GM18867 (cell line): ENCODE measurements around the gene SGK2.

Experiments used
- ATAC-seq: cut with Tn5 transposase; IDR thresholded peaks from one replicate; pipeline ENCODE4 v1.9.1; 2021; ENCODE audit warnings: mild to moderate bottlenecking, moderate library complexity; ENCODE audit not compliant: unreplicated experiment

The SGK2 gene

GRCh38 chr20:43558412-43559146 lies at the start of gene SGK2:
TSS of gene SGK2 (plus strand) at chr20:43559027. CDS start at chr20:43566496, 7,469 bp downstream.
- no peak for ATAC-seq

GRCh38 chr20:43511879-43512278 lies 46.9 kb upstream of the SGK2 start:
- ATAC-seq = no peak

GRCh38 chr20:43513372-43513930 lies 45.4 kb upstream of the SGK2 start:
- ATAC-seq = no peak

- peak; percentile 80 for ATAC-seq
Measured at GRCh38 chr20:43513931-43514647, 44.7 kb upstream of the SGK2 start.

GRCh38 chr20:43514648-43514999 lies 44.2 kb upstream of the SGK2 start:
- ATAC-seq = peak; percentile 15

- ATAC-seq = no peak
Measured at GRCh38 chr20:43515628-43516027, 43.2 kb upstream of the SGK2 start.

- no peak for ATAC-seq
Measured at GRCh38 chr20:43516251-43516824, 42.5 kb upstream of the SGK2 start.

- ATAC-seq = no peak
Measured at GRCh38 chr20:43520074-43520630, 38.7 kb upstream of the SGK2 start.

GRCh38 chr20:43525021-43525420 lies 33.8 kb upstream of the SGK2 start:
- ATAC-seq = no peak

- no peak for ATAC-seq
Measured at GRCh38 chr20:43528258-43528875, 30.5 kb upstream of the SGK2 start.

- ATAC-seq = no peak
Measured at GRCh38 chr20:43529051-43529450, 29.8 kb upstream of the SGK2 start.

GRCh38 chr20:43529457-43530153 lies 29.2 kb upstream of the SGK2 start:
- ATAC-seq = no peak

- ATAC-seq = no peak
Measured at GRCh38 chr20:43530321-43531090, 28.3 kb upstream of the SGK2 start.

- no peak for ATAC-seq
Measured at GRCh38 chr20:43531091-43531443, 27.8 kb upstream of the SGK2 start.

- ATAC-seq = no peak
Measured at GRCh38 chr20:43532416-43533055, 26.3 kb upstream of the SGK2 start.

- ATAC-seq = no peak
Measured at GRCh38 chr20:43533060-43533459, 25.8 kb upstream of the SGK2 start.

GRCh38 chr20:43534016-43534415 lies 24.8 kb upstream of the SGK2 start:
- ATAC-seq = no peak

- no peak for ATAC-seq
Measured at GRCh38 chr20:43534791-43535350, 24.0 kb upstream of the SGK2 start.
